GM12878 (cell line): ENCODE results near the gene CYP27A1. TPM values are rescaled to one million over a fixed set of nuclear protein-coding genes. Genes with fewer than 3 reads are reported as not detected.

ENCODE experiments used
- BHLHE40 ChIP-seq, 2 experiments: fragments of 450-650 bp in 1 of 2; IDR thresholded peaks; 2 replicates each; pipeline ENCODE4 v1.6.1; 2011 to 2017; ENCODE audit warnings: low read depth in 2 of 2, borderline replicate concordance in 1 of 2, improper control_type of control experiment in 1 of 2, low read length in 1 of 2, mild to moderate bottlenecking in 1 of 2
- CREM ChIP-seq: IDR thresholded peaks from 2 replicates; pipeline ENCODE4 v1.6.1; 2014; ENCODE audit warnings: antibody characterized with exemption, low read depth
- EZH2 ChIP-seq: IDR thresholded peaks from 2 replicates; pipeline ENCODE4 v1.6.1; 2012; ENCODE audit warnings: low read depth, mild to moderate bottlenecking, control low read depth, inconsistent platforms, low read length, borderline replicate concordance; ENCODE audit not compliant: control insufficient read depth
- NRF1 ChIP-seq: conservative IDR thresholded peaks from 2 replicates; pipeline ENCODE4 v1.6.1; 2011; ENCODE audit warnings: mild to moderate bottlenecking, low read depth, low read length, improper control_type of control experiment
- RAD21 ChIP-seq: IDR thresholded peaks from 2 replicates; pipeline ENCODE4 v1.6.1; 2011; ENCODE audit warnings: mild to moderate bottlenecking, low read depth, low read length, moderate library complexity; ENCODE audit not compliant: insufficient read depth
- SMAD5 ChIP-seq: IDR thresholded peaks from 2 replicates; pipeline ENCODE4 v1.6.1; 2016; ENCODE audit warnings: antibody characterized with exemption, low read depth
- ZNF274 ChIP-seq: IDR thresholded peaks from one replicate; pipeline ENCODE4 v1.8.0; 2011; ENCODE audit not compliant: insufficient read length, insufficient read depth
- polyA plus RNA-seq, 11 experiments: library from polyadenylated mRNA; depleted of rRNA in 4 of 11; unstranded in 6 of 11; stranded (reverse) in 5 of 11; fragments of >200 nt; fragmentation: Nextera tagmentation in 4 of 11; fragmentation: Illumina TruSeq in 1 of 11; extraction: Ambion mirVana in 4 of 11; extraction: Trizol in 1 of 11; gene quantifications; 1 replicate in 1 of 11; 2 replicates in 10 of 11; pipeline versions ENCODE4 v1.2.1 to v1.2.3, GENCODE V29; 2011 to 2016; ENCODE audit warnings: inconsistent platforms in 2 of 11, missing spikeins in 2 of 11, low read depth in 1 of 11
- total RNA-seq, 4 experiments: library from RNA; depleted of rRNA in 3 of 4; stranded (reverse); fragments of >200 nt in 3 of 4; fragmentation: Illumina TruSeq in 1 of 4; extraction: Trizol in 1 of 4; gene quantifications; 2 replicates each; pipeline versions ENCODE4 v1.2.1 to v1.2.3, GENCODE V29; 2013 to 2021
- TF ChIP-seq, protein P1 (sequence below): IDR thresholded peaks from 2 replicates; pipeline ENCODE4 v1.6.1; 2012; ENCODE audit warnings: mild to moderate bottlenecking, low read depth, low read length

The CYP27A1 gene
- total and polyA plus RNA-seq, 10 of the 15 experiments (the other 5 are each of a cell fraction or from before 2014, with no cell fraction given): 0.11 to 0.72 (median 0.18) TPM; not detected in 2

DNA sequence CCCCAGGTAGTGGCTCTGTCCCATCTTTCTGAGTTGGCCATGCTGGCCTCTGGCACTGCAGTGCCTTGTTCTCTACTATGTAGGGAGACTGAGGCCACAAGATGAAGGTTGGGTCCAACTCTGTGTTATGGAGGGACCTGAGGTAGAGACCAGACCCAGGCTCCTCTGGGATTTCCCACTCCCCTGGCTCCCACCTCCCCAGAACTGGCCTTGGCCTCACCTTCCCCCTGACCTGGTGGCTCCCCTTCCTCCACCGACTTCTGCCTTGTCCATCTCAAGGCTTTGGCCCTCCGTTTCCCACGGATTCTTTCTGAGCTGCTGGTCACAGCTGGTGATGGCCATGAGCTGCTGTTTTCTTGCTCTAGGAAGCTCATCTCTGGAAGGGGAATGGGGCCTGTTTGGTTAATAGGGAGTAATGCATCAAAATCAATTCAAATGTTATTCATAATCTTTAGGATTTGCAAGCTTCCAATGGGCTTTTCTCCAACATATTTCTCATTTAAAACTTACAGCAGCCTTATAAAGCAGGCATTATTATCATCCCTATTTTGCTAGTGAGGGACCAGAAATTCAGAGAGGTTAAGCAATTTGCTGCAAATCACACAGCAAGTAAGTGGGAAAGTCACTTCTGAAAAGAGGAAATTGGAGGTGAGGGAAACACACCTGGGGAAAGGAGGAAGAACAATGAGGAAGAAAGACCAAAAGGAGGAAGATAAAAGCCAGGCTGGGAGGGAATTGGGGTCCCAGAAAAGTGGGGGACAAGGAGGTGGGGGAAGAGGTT is 48.8 kb downstream of the CYP27A1 start (continued):
- TF ChIP-seq BHLHE40 (IDR thresholded peaks at IDR 0.05; ENCODE audit: borderline replicate concordance in 1 of 2, low read depth in 2 of 2, low read length in 1 of 2) (no peak), NRF1 (no peak), EZH2 (no peak), SMAD5 (no peak), RAD21 (no peak), CREM (no peak), ZNF274 (no peak)
- TF ChIP-seq, protein P1, sequence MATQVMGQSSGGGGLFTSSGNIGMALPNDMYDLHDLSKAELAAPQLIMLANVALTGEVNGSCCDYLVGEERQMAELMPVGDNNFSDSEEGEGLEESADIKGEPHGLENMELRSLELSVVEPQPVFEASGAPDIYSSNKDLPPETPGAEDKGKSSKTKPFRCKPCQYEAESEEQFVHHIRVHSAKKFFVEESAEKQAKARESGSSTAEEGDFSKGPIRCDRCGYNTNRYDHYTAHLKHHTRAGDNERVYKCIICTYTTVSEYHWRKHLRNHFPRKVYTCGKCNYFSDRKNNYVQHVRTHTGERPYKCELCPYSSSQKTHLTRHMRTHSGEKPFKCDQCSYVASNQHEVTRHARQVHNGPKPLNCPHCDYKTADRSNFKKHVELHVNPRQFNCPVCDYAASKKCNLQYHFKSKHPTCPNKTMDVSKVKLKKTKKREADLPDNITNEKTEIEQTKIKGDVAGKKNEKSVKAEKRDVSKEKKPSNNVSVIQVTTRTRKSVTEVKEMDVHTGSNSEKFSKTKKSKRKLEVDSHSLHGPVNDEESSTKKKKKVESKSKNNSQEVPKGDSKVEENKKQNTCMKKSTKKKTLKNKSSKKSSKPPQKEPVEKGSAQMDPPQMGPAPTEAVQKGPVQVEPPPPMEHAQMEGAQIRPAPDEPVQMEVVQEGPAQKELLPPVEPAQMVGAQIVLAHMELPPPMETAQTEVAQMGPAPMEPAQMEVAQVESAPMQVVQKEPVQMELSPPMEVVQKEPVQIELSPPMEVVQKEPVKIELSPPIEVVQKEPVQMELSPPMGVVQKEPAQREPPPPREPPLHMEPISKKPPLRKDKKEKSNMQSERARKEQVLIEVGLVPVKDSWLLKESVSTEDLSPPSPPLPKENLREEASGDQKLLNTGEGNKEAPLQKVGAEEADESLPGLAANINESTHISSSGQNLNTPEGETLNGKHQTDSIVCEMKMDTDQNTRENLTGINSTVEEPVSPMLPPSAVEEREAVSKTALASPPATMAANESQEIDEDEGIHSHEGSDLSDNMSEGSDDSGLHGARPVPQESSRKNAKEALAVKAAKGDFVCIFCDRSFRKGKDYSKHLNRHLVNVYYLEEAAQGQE: no peak
